ENCODE results near the gene MKS1. TPM values are rescaled to one million over a fixed set of nuclear protein-coding genes. Genes with fewer than 3 reads are reported as not detected.

Gene MKS1
- total RNA-seq, 2 experiments from 2014 or later, result 4.6 to 6.4 TPM

- H3K9me3 ChIP-seq (ENCODE audit: control insufficient read depth in 1 of 2, insufficient read depth in 1 of 2, low read length in 2 of 2), result no peaks in the 10 kb centered on the region
- H3K36me3 ChIP-seq (ENCODE audit: insufficient read depth, low read length), result peaks cover 26% of the 10 kb centered on the region
- no peaks in the 10 kb centered on the region for H3K4me1 ChIP-seq (ENCODE audit: insufficient read depth, low read length)
- no peaks in the 10 kb centered on the region for H3K4me1 Mint-ChIP-seq (ENCODE audit: low read depth)
- no peaks in the 10 kb centered on the region for H3K27me3 ChIP-seq (ENCODE audit: control insufficient read depth in 1 of 2, insufficient read depth in 2 of 2, low read length in 2 of 2)
- ATAC-seq (ENCODE audit: poor library complexity) (no peak), DNase-seq (no peak)
- no peaks in the 10 kb centered on the region for H3K9me3 Mint-ChIP-seq
- no peak overlapping the region for H3K27ac ChIP-seq (ENCODE audit: low read depth in 1 of 2, low read length in 2 of 2)
- no peak overlapping the region for H3K4me3 Mint-ChIP-seq
- POLR2A ChIA-PET, result no interaction called here
- CTCF ChIA-PET, result no interaction called here
- H3K27me3 Mint-ChIP-seq, result no peaks in the 10 kb centered on the region
- TF ChIP-seq CTCF (IDR thresholded peaks at IDR 0.05), result no peak
- intact Hi-C loops (cut with DNase I, micrococcal nuclease), result no loop called here
- H3K27ac Mint-ChIP-seq, result no peak overlapping the region
- no peak overlapping the region for H3K4me3 ChIP-seq (ENCODE audit: low read length)
- H3K36me3 Mint-ChIP-seq (ENCODE audit: low read depth), result peaks cover 58% of the 10 kb centered on the region
Measured at GRCh38 chr17:58207451-58207850, 11.6 kb downstream of the MKS1 start.

- DNase-seq (no peak), ATAC-seq (ENCODE audit: poor library complexity) (no peak)
- H3K4me3 Mint-ChIP-seq, result no peak overlapping the region
- H3K27me3 Mint-ChIP-seq, result no peaks in the 10 kb centered on the region
- H3K9me3 ChIP-seq (ENCODE audit: control insufficient read depth in 1 of 2, insufficient read depth in 1 of 2, low read length in 2 of 2), result no peaks in the 10 kb centered on the region
- H3K36me3 ChIP-seq (ENCODE audit: insufficient read depth, low read length), result peaks cover 21% of the 10 kb centered on the region
- TF ChIP-seq CTCF (IDR thresholded peaks at IDR 0.05), result no peak
- ChIA-PET CTCF (no interaction called here), POLR2A (no interaction called here)
- no peaks in the 10 kb centered on the region for H3K4me1 ChIP-seq (ENCODE audit: insufficient read depth, low read length)
- no peak overlapping the region for H3K4me3 ChIP-seq (ENCODE audit: low read length)
- intact Hi-C loops (cut with DNase I, micrococcal nuclease), result no loop called here
- peaks cover 43% of the 10 kb centered on the region for H3K36me3 Mint-ChIP-seq (ENCODE audit: low read depth)
- H3K27ac ChIP-seq (ENCODE audit: low read depth in 1 of 2, low read length in 2 of 2), result no peak overlapping the region
- H3K4me1 Mint-ChIP-seq (ENCODE audit: low read depth), result no peaks in the 10 kb centered on the region
- H3K9me3 Mint-ChIP-seq, result no peaks in the 10 kb centered on the region
- H3K27ac Mint-ChIP-seq, result no peak overlapping the region
- no peaks in the 10 kb centered on the region for H3K27me3 ChIP-seq (ENCODE audit: control insufficient read depth in 1 of 2, insufficient read depth in 2 of 2, low read length in 2 of 2)
Measured at GRCh38 chr17:58205936-58206335, 13.1 kb downstream of the MKS1 start.

GRCh38 chr17:58204796-58205195, 14.3 kb downstream of the MKS1 start:
- Histone ChIP-seq H3K9me3 (ENCODE audit: control insufficient read depth in 1 of 2, insufficient read depth in 1 of 2, low read length in 2 of 2) (no peaks in the 10 kb centered on the region), H3K27me3 (ENCODE audit: control insufficient read depth in 1 of 2, insufficient read depth in 2 of 2, low read length in 2 of 2) (no peaks in the 10 kb centered on the region), H3K4me3 (ENCODE audit: low read length) (no peak overlapping the region), H3K27ac (ENCODE audit: low read depth in 1 of 2, low read length in 2 of 2) (no peak overlapping the region), H3K36me3 (ENCODE audit: insufficient read depth, low read length) (peaks cover 11% of the 10 kb centered on the region), H3K4me1 (ENCODE audit: insufficient read depth, low read length) (peaks cover 5% of the 10 kb centered on the region)
- peaks cover 4% of the 10 kb centered on the region for H3K27me3 Mint-ChIP-seq
- peaks cover 32% of the 10 kb centered on the region for H3K36me3 Mint-ChIP-seq (ENCODE audit: low read depth)
- no peak for TF ChIP-seq CTCF (IDR thresholded peaks at IDR 0.05)
- ATAC-seq (ENCODE audit: poor library complexity), result no peak
- no peaks in the 10 kb centered on the region for H3K9me3 Mint-ChIP-seq
- no peak overlapping the region for H3K27ac Mint-ChIP-seq
- CTCF ChIA-PET, result no interaction called here
- H3K4me3 Mint-ChIP-seq, result no peak overlapping the region
- DNase-seq, result no peak
- intact Hi-C loops (cut with DNase I, micrococcal nuclease), result loop anchor here in 1 of 2 experiments (5.0 kb wide), 1 partner anchor 243 kb away; no protein-coding TSS in a partner anchor
- POLR2A ChIA-PET, result no interaction called here
- peaks cover 4% of the 10 kb centered on the region for H3K4me1 Mint-ChIP-seq (ENCODE audit: low read depth)
